Fibroblast of skin of left biceps (primary cell): ENCODE measurements around the gene RIPOR3.
"Not testable (repeated sequence)": the region's sequence is repeated elsewhere in the genome, so short reads cannot be mapped to it uniquely, and the experiment has no call there.

Experiments used
- DNase-seq, 2 experiments: peaks; one replicate each; pipeline ENCODE4 v3.0.0-alpha.2; 2013; ENCODE audit warnings: low read depth in 2 of 2

RIPOR3 gene

DNA sequence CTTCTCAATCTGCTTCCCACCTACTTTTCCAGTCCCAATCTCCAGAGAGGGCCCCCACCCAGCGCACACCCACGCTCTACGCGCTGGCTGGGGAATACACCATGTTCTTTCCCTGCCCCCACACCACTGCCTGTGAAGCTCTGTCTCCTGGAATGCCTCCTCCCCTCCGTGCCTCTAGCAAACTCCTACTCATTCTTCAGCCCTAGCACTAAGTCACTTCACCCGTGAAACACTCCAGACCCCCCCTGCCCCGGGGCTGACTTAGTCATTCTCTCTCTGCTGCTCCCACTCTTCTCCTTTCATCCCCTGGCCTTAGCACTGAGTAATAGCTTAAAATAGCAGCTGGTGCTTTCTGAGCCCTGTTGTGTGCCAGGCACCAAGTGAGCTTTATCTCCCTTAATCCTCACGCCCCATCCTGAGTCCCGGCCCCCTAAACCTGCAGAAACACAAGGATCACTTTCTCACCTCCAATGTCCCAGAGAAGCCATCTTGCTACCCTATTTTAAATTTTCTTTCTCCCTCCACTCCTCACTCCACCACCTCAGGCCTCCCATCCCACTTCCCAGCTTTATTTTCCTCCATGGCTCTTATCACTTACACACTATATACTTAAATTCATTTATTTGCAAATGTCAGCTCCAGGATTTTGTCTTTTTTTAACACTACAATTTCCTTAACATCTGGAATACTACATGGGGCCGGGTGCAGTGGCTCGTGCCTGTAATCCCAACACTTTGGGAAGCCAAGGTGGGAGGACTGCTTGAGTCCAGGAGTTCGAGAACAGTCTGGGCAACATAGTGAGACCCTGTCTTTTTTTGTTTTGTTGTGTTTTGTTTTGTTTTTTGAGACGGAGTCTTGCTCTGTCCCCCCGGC lies 33.7 kb upstream of the RIPOR3 start:
- peak; percentile 64 to 72 for DNase-seq

GRCh38 chr20:50724112-50724725 lies 32.9 kb upstream of the RIPOR3 start:
- DNase-seq = no peak

- no peak for DNase-seq
Observed at GRCh38 chr20:50723672-50724071, 32.3 kb upstream of the RIPOR3 start.

DNA sequence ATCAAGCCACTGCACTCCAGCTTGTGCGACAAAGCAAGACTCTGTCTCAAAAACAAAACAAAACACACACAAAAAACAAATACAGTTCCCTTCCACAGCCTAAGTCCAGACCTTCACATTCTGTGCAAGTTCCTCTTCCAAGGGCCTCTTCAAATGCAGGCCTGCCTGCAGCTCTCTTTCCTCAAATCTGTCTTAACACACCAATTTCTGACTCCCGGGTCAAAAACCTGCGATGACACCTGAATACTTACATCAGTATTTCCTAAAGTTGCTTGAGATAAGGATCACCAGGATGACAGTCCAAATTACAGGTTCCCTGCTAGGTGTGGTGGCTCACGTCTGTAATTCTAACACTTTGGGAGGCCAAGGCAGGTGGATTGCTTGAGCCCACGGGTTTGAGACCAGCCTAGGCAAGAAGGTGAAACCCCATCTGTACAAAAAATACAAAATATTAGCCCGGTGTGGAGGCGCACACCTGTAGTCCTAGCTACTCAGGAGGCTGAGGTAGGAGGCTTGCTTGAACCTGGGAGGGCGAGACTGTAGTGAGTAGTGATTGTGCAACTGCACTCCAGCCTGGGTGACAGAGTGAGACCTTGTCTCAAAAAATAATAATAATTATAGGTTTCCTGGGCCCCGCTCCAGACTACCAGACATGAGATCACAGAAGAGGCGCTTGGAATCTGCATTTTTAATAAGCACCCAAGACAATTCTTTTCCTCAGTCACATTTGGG lies 31.2 kb upstream of the RIPOR3 start:
- DNase-seq = no peak

DNA sequence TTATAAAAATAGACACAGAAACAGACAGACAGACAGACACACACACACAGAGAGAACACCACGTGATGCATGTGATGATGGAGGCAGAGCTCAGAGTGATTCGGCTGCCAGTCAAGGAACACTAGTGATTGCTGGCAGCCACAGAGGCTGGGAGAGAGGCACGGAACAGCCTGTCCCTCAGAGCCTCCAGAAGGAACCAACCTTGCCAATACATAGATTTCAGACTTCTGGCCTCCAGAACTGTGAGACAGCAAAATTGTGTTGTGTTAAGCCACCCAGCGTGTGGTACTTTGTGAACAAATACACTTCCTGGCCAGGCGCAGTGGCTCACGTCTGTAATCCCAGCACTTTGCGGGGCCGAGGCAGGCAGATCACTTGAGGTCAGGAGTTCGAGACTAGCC lies 30.5 kb upstream of the RIPOR3 start:
- DNase-seq = no peak

- no peak for DNase-seq
Observed at GRCh38 chr20:50720582-50720981, 29.2 kb upstream of the RIPOR3 start.

GRCh38 chr20:50720026-50720425 lies 28.7 kb upstream of the RIPOR3 start:
- DNase-seq = no peak

GRCh38 chr20:50719328-50719727 lies 28.0 kb upstream of the RIPOR3 start:
- DNase-seq = no peak

- no peak for DNase-seq
Observed at GRCh38 chr20:50717974-50718761, 26.8 kb upstream of the RIPOR3 start.

DNA sequence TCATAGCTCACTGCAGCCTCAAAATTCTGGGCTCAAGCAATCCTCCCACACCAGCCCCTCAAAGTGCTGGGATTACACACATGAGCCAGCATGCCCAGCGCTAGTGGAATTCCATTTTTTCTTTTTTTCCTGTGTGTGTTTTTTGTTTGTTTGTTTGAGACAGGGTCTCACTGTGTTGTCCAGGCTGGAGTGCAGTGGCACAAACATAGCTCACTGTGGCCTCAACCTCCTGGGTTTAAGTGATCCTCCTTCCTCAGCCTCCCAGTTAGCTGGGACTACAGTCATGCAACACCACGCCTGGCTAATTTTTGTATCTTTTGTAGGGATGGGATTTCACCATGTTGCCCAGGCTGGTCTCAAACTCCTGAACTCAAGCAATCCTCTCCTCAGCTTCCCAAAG lies 26.0 kb upstream of the RIPOR3 start:
- no peak for DNase-seq

- DNase-seq = no peak
Observed at GRCh38 chr20:50716518-50716917, 25.2 kb upstream of the RIPOR3 start.

- DNase-seq = no peak
Observed at GRCh38 chr20:50715694-50716093, 24.4 kb upstream of the RIPOR3 start.

GRCh38 chr20:50714426-50714825 lies 23.1 kb upstream of the RIPOR3 start:
- not testable (repeated sequence) for DNase-seq

- DNase-seq = no peak
Observed at GRCh38 chr20:50713657-50714101, 22.3 kb upstream of the RIPOR3 start.

DNA sequence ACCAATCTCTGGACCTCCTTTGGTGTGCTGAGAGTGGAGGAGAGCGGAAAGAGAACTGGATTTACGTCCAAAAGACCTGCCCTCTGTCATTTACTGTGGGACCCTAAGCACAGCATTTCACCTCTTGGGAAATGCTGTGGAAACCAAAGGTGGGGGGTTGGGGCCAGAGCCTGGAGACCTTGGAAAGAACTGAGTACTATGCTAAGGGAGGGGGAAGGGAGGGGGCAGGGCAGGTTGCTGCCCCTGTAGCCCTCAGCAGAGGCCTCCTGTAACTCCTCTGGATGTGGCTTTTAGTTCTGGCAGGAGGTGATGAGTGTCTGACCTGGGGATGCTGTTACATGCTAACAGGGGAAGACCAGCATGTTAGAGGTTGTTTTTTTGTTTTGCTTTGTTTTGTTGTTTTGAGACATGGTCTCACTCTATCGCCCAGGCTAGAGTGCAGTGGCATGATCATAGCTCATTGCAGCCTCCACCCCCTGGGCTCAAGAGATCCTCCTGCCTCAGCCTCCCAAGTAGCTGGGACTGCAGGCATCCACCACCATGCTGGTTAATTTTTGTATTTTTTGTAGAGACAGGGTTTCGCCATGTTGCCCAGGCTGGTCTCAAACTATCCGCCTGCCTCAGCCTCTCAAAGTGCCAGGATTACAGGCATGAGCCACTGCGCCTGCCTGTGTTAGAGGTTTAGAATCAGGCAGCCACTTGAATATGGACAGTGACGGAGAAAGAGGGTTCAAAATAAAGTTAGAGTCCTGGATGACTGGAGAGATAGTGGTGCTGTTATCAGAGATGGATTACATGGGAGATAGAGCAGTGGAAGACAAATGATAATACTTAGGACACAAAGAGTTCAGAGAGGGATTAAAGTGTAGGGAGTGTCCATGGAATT lies 21.7 kb upstream of the RIPOR3 start:
- DNase-seq = no peak

GRCh38 chr20:50711113-50711825 lies 19.9 kb upstream of the RIPOR3 start:
- DNase-seq = no peak

DNA sequence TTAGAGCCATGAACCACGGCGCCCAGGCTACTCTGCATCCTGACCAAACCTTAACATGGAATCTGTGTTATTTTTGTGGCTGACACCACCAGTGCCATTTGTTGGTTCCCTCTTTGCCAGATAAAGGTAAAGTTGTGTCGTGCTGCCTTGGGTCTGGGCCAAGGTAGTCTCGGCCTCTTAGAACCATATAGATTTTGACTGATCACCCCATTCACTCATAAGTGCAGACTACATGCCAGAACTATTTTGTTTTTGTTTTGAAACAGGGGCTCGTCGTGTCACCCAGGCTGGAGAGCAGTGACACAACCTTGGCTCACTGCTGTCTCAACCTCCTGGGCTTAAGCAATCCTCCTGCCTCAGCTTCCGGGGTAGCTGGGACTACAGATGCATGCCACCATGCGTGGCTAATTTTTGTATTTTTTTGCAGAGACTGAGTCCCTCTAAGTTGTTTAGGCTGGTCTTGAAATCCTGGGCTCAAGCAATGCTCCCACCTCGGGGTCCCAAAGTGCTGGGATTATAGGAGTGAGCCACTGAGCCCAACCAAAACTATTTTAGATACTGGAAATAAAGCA lies 19.2 kb upstream of the RIPOR3 start:
- DNase-seq = no peak

DNA sequence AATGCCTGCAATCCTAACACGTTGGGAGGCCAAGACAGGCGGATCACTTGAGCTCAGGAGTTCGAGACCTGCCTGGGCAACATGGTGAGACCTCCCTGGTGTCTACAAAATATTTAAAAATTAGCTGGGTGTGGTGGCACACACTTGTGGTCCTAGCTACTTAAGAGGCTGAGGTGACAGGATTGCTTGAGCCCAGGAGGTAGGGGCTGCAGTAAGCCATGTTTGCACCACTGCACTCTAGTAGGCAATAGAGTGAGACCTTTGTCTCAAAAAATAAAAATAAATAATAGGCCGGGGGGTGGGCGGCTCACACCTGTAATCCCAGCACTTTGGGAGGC lies 18.3 kb upstream of the RIPOR3 start:
- no peak for DNase-seq

- peak; percentile 93 to 94 for DNase-seq
Observed at GRCh38 chr20:50708845-50709635, 17.7 kb upstream of the RIPOR3 start.
